Limb (tissue), 2 donors: ENCODE data around the gene MRPL40.
"Not testable (repeated sequence)": the region's sequence is repeated elsewhere in the genome, so short reads cannot be mapped to it uniquely, and the experiment has no call there.

ENCODE experiments used
- DNase-seq, 2 donors: peaks; one replicate each; pipeline ENCODE4 v3.0.0-alpha.2; 2016; ENCODE audit errors: extremely low spot score in 2 of 2

MRPL40 gene

GRCh38 chr22:19440411-19441195 lies 8.3 kb downstream of the MRPL40 start:
- DNase-seq, result no peak

- DNase-seq, result no peak
Measured at GRCh38 chr22:19442166-19442565, 9.8 kb downstream of the MRPL40 start.

GRCh38 chr22:19443544-19444211 lies 11.3 kb downstream of the MRPL40 start:
- DNase-seq, result no peak

GRCh38 chr22:19445279-19445982 lies 13.1 kb downstream of the MRPL40 start:
- DNase-seq, result not testable (repeated sequence)

- no peak for DNase-seq
Measured at GRCh38 chr22:19446603-19447329, 14.4 kb downstream of the MRPL40 start.

- DNase-seq, result peak; percentile 92 to 95
Measured at GRCh38 chr22:19447330-19448075, 15.2 kb downstream of the MRPL40 start, which contains the start of gene C22orf39. Gene C22orf39, minus strand, starts transcription at chr22:19447711. Its CDS starts 23 bp downstream, at chr22:19447688.

GRCh38 chr22:19448076-19448607 lies 15.8 kb downstream of the MRPL40 start:
- peak; percentile 36 to 70 for DNase-seq

- DNase-seq, result no peak
Measured at GRCh38 chr22:19448739-19449421, 16.5 kb downstream of the MRPL40 start.

- DNase-seq, result no peak
Measured at GRCh38 chr22:19449422-19449767, 17.1 kb downstream of the MRPL40 start.

- DNase-seq, result no peak
Measured at GRCh38 chr22:19450363-19451175, 18.2 kb downstream of the MRPL40 start.

GRCh38 chr22:19451570-19451969 lies 19.2 kb downstream of the MRPL40 start:
- DNase-seq, result no peak

- no peak for DNase-seq
Measured at GRCh38 chr22:19453718-19454117, 21.4 kb downstream of the MRPL40 start.

- DNase-seq, result no peak
Measured at GRCh38 chr22:19454156-19454555, 21.8 kb downstream of the MRPL40 start.

- DNase-seq, result no peak
Measured at GRCh38 chr22:19455033-19455432, 22.7 kb downstream of the MRPL40 start.

- DNase-seq, result no peak
Measured at GRCh38 chr22:19455585-19456370, 23.4 kb downstream of the MRPL40 start.

- no peak for DNase-seq
Measured at GRCh38 chr22:19456541-19456940, 24.2 kb downstream of the MRPL40 start.

GRCh38 chr22:19457828-19458428 lies 25.6 kb downstream of the MRPL40 start:
- no peak for DNase-seq

GRCh38 chr22:19460036-19460435 lies 27.7 kb downstream of the MRPL40 start:
- DNase-seq, result no peak
